HepG2 (cell line): Measurements from ENCODE around the gene SNX24. TPM values are rescaled to one million over a fixed set of nuclear protein-coding genes. Genes with fewer than 3 reads are reported as not detected.

Experiments used
- AGO2 ChIP-seq: fragments of 200-400 bp; formaldehyde crosslinking; optimal IDR thresholded peaks from 2 replicates; pipeline ENCODE3; 2017; ENCODE audit warnings: mild to moderate bottlenecking, low read depth, low read length, moderate library complexity
- CCDC6 ChIP-seq: sonication (generic); formaldehyde crosslinking; IDR thresholded peaks from 2 replicates; pipeline ENCODE4 v1.8.1; 2022; ENCODE audit warnings: mild to moderate bottlenecking, missing genetic modification reagents, moderate library complexity
- FOXA1 ChIP-seq, 2 experiments: fragments of 450-650 bp in 1 of 2; sonication (generic) in 1 of 2; formaldehyde crosslinking in 1 of 2; IDR thresholded peaks; 2 replicates each; pipeline versions ENCODE4 v1.4.0 to v1.6.1; 2016 to 2020; ENCODE audit warnings: missing genetic modification reagents in 1 of 2
- MAFK ChIP-seq, 2 experiments: IDR thresholded peaks in 1 of 2; conservative IDR thresholded peaks in 1 of 2; 2 replicates each; pipeline ENCODE4 v1.6.1; 2011; ENCODE audit warnings: improper control_type of control experiment in 2 of 2, low read length in 2 of 2
- MTA1 ChIP-seq: sonication (generic); formaldehyde crosslinking; IDR thresholded peaks from 2 replicates; pipeline ENCODE4 v1.4.0; 2020; ENCODE audit warnings: missing genetic modification reagents, mild to moderate bottlenecking, borderline replicate concordance
- PHF21A ChIP-seq: sonication (generic); formaldehyde crosslinking; IDR thresholded peaks from 2 replicates; pipeline ENCODE4 v1.5.0; 2020; ENCODE audit warnings: mild to moderate bottlenecking, missing genetic modification reagents
- POLR2AphosphoS2 ChIP-seq: IDR thresholded peaks from 2 replicates; pipeline ENCODE4 v1.6.1; 2011; ENCODE audit warnings: low read depth, low read length, improper control_type of control experiment
- PRPF4 ChIP-seq: fragments of 200-400 bp; formaldehyde crosslinking; IDR thresholded peaks from 2 replicates; pipeline ENCODE4 v1.6.1; 2016; ENCODE audit warnings: low read length, low read depth; ENCODE audit not compliant: poor library complexity, severe bottlenecking
- SP2 ChIP-seq: sonication (generic); formaldehyde crosslinking; IDR thresholded peaks from 2 replicates; pipeline ENCODE4 v1.5.1; 2020; ENCODE audit warnings: mild to moderate bottlenecking, missing genetic modification reagents
- SPEN ChIP-seq: sonication (generic); formaldehyde crosslinking; IDR thresholded peaks from 2 replicates; pipeline ENCODE4 v1.5.1; 2020; ENCODE audit warnings: low read depth, mild to moderate bottlenecking, missing genetic modification reagents
- STAT5B ChIP-seq: sonication (generic); formaldehyde crosslinking; IDR thresholded peaks from 2 replicates; pipeline ENCODE4 v1.4.0; 2020; ENCODE audit warnings: missing genetic modification reagents
- TBX2 ChIP-seq: sonication (generic); formaldehyde crosslinking; IDR thresholded peaks from 2 replicates; pipeline ENCODE4 v1.5.0; 2020; ENCODE audit warnings: missing genetic modification reagents, mild to moderate bottlenecking, borderline replicate concordance
- TEAD2 ChIP-seq: sonication (generic); formaldehyde crosslinking; IDR thresholded peaks from 2 replicates; pipeline ENCODE4 v1.9.0; 2021; ENCODE audit warnings: missing genetic modification reagents
- ZBTB42 ChIP-seq: sonication (generic); formaldehyde crosslinking; IDR thresholded peaks from 2 replicates; pipeline ENCODE4 v1.5.0; 2020; ENCODE audit warnings: mild to moderate bottlenecking, missing genetic modification reagents
- ZFP41 ChIP-seq: sonication (generic); formaldehyde crosslinking; IDR thresholded peaks from 2 replicates; pipeline ENCODE4 v1.4.0; 2020; ENCODE audit warnings: mild to moderate bottlenecking, missing genetic modification reagents, borderline replicate concordance
- ZNF460 ChIP-seq: sonication (generic); formaldehyde crosslinking; IDR thresholded peaks from 2 replicates; pipeline ENCODE4 v1.5.1; 2020; ENCODE audit warnings: missing genetic modification reagents, mild to moderate bottlenecking, borderline replicate concordance
- ZNF615 ChIP-seq: sonication (generic); formaldehyde crosslinking; IDR thresholded peaks from 2 replicates; pipeline ENCODE4 v1.5.0; 2020; ENCODE audit warnings: mild to moderate bottlenecking, missing genetic modification reagents, borderline replicate concordance
- ZNF672 ChIP-seq: sonication (generic); formaldehyde crosslinking; IDR thresholded peaks from 2 replicates; pipeline ENCODE4 v1.8.1; 2022; ENCODE audit warnings: missing genetic modification reagents
- ZNF703 ChIP-seq: sonication (generic); formaldehyde crosslinking; IDR thresholded peaks from 2 replicates; pipeline ENCODE4 v1.5.1; 2020; ENCODE audit warnings: missing genetic modification reagents, mild to moderate bottlenecking, moderate library complexity, borderline replicate concordance
- ZNF781 ChIP-seq: sonication (generic); formaldehyde crosslinking; IDR thresholded peaks from 2 replicates; pipeline ENCODE4 v1.5.1; 2020; ENCODE audit warnings: borderline replicate concordance, mild to moderate bottlenecking, missing genetic modification reagents; ENCODE audit errors: not compliant biosample characterization
- polyA plus RNA-seq, 8 experiments: library from polyadenylated mRNA; depleted of rRNA in 3 of 8; stranded (reverse) in 7 of 8; unstranded in 1 of 8; fragments of >200 nt; fragmentation: Illumina TruSeq in 4 of 8; extraction: Trizol in 4 of 8; gene quantifications; 2 replicates each; pipeline versions ENCODE4 v1.2.1 to v1.2.3, GENCODE V29; 2011 to 2016; ENCODE audit warnings: low read depth in 4 of 8, missing spikeins in 1 of 8, mixed read lengths in 1 of 8; ENCODE audit not compliant: insufficient read depth in 1 of 8
- total RNA-seq, 5 experiments: library from RNA; depleted of rRNA; stranded (reverse); fragments of >200 nt; fragmentation: Illumina TruSeq; extraction: Trizol; gene quantifications; 2 replicates each; pipeline ENCODE4 v1.2.3, GENCODE V29; 2016; ENCODE audit warnings: low read depth in 1 of 5
- TF ChIP-seq, protein P1 (sequence below): sonication (generic); formaldehyde crosslinking; IDR thresholded peaks from 2 replicates; pipeline ENCODE4 v1.8.1; 2023; ENCODE audit warnings: mild to moderate bottlenecking, missing genetic modification reagents
- TF ChIP-seq, protein P2 (sequence below): sonication (generic); formaldehyde crosslinking; IDR thresholded peaks from 2 replicates; pipeline ENCODE4 v1.5.0; 2020; ENCODE audit warnings: mild to moderate bottlenecking, low read depth, missing genetic modification reagents, borderline replicate concordance
- TF ChIP-seq, protein P3 (sequence below): IDR thresholded peaks from 2 replicates; pipeline ENCODE4 v1.6.1; 2016; ENCODE audit warnings: missing genetic modification reagents, missing compliant biosample characterization
- TF ChIP-seq, protein P4 (sequence below): sonication (generic); formaldehyde crosslinking; IDR thresholded peaks from 2 replicates; pipeline ENCODE4; 2020; ENCODE audit warnings: missing genetic modification reagents, mild to moderate bottlenecking, borderline replicate concordance
- TF ChIP-seq, protein P5 (sequence below): IDR thresholded peaks from 2 replicates; pipeline ENCODE4 v1.6.1; 2012; ENCODE audit warnings: inconsistent platforms
- TF ChIP-seq, protein P6 (sequence below): sonication (generic); formaldehyde crosslinking; IDR thresholded peaks from 2 replicates; pipeline ENCODE4 v1.4.0; 2020; ENCODE audit warnings: mild to moderate bottlenecking, missing genetic modification reagents

The SNX24 gene
- total and polyA plus RNA-seq, 2 of the 13 experiments (the other 11 are each of a cell fraction or from before 2014, with no cell fraction given): 7.2 to 23.7 TPM

DNA sequence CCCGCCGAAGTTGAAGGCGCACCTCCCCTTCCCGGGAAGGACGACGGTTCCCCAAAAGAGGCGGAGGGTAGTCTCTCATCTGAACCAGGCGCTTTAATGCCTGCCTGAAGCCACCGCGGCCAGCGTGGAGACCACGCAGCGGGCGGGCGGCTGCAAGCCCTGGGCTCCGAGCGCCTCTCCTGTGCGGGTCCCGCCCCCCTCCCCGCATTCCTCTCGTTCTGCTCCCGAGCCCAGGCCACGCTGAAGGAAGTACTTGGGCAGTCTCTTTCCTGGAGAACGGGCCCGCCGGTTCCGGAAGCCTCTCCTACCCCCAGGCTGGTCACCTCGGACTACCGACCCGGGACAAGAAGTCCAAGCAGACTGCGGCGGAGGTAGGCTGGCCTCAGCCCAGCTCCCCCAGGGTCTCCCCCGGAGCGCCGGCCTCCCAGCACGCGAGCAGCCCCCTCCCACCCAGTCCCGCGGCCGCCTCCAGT lies 190.5 kb downstream of the SNX24 start (continued):
- TF ChIP-seq ZNF703: peak; percentile 36; the same call in 1 of the 2 replicates
- TF ChIP-seq PHF21A (CRISPR knock-in tag): no peak
- TF ChIP-seq ZNF672 (CRISPR knock-in tag): no peak
- TF ChIP-seq, protein P1, sequence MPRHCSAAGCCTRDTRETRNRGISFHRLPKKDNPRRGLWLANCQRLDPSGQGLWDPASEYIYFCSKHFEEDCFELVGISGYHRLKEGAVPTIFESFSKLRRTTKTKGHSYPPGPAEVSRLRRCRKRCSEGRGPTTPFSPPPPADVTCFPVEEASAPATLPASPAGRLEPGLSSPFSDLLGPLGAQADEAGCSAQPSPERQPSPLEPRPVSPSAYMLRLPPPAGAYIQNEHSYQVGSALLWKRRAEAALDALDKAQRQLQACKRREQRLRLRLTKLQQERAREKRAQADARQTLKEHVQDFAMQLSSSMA (CRISPR knock-in tag): no peak
- TF ChIP-seq ZNF460 (CRISPR knock-in tag): no peak
- TF ChIP-seq AGO2: peak; percentile 42
- no peak for TF ChIP-seq STAT5B (CRISPR knock-in tag)
- TF ChIP-seq, protein P2, sequence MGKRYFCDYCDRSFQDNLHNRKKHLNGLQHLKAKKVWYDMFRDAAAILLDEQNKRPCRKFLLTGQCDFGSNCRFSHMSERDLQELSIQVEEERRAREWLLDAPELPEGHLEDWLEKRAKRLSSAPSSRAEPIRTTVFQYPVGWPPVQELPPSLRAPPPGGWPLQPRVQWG (CRISPR knock-in tag): no peak
- TF ChIP-seq, protein P3, sequence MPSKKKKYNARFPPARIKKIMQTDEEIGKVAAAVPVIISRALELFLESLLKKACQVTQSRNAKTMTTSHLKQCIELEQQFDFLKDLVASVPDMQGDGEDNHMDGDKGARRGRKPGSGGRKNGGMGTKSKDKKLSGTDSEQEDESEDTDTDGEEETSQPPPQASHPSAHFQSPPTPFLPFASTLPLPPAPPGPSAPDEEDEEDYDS (CRISPR knock-in tag): no peak
- no peak for TF ChIP-seq SP2 (CRISPR knock-in tag)
- no peak for TF ChIP-seq TBX2
- TF ChIP-seq, protein P4, sequence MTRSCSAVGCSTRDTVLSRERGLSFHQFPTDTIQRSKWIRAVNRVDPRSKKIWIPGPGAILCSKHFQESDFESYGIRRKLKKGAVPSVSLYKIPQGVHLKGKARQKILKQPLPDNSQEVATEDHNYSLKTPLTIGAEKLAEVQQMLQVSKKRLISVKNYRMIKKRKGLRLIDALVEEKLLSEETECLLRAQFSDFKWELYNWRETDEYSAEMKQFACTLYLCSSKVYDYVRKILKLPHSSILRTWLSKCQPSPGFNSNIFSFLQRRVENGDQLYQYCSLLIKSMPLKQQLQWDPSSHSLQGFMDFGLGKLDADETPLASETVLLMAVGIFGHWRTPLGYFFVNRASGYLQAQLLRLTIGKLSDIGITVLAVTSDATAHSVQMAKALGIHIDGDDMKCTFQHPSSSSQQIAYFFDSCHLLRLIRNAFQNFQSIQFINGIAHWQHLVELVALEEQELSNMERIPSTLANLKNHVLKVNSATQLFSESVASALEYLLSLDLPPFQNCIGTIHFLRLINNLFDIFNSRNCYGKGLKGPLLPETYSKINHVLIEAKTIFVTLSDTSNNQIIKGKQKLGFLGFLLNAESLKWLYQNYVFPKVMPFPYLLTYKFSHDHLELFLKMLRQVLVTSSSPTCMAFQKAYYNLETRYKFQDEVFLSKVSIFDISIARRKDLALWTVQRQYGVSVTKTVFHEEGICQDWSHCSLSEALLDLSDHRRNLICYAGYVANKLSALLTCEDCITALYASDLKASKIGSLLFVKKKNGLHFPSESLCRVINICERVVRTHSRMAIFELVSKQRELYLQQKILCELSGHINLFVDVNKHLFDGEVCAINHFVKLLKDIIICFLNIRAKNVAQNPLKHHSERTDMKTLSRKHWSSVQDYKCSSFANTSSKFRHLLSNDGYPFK (CRISPR knock-in tag): 0 out of 2 replicates have a peak, but pooled peaks have one; percentile 42
- peak; percentile 63 for TF ChIP-seq ZNF781 (CRISPR knock-in tag)
- TF ChIP-seq POLR2AphosphoS2: no peak
- no peak for TF ChIP-seq ZNF615 (CRISPR knock-in tag)
- TF ChIP-seq FOXA1 (IDR thresholded peaks at IDR 0.05): no peak
- no peak for TF ChIP-seq FOXA1 (CRISPR knock-in tag; IDR thresholded peaks at IDR 0.05)
- no peak for TF ChIP-seq ZFP41 (CRISPR knock-in tag)
- TF ChIP-seq, protein P5, sequence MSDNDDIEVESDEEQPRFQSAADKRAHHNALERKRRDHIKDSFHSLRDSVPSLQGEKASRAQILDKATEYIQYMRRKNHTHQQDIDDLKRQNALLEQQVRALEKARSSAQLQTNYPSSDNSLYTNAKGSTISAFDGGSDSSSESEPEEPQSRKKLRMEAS: peak; percentile 2; the same call in 1 of the 2 replicates
- 0 out of 2 replicates have a peak, but pooled peaks have one; percentile 2 for TF ChIP-seq SPEN (CRISPR knock-in tag)
- TF ChIP-seq MTA1: no peak
- TF ChIP-seq, protein P6, sequence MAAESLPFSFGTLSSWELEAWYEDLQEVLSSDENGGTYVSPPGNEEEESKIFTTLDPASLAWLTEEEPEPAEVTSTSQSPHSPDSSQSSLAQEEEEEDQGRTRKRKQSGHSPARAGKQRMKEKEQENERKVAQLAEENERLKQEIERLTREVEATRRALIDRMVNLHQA (CRISPR knock-in tag): no peak
- 0 out of 2 replicates have a peak, but pooled peaks have one; percentile 13 for TF ChIP-seq CCDC6 (CRISPR knock-in tag)
- no peak for TF ChIP-seq TEAD2 (CRISPR knock-in tag)
- TF ChIP-seq PRPF4: no peak
- no peak for TF ChIP-seq ZBTB42 (CRISPR knock-in tag)
- TF ChIP-seq MAFK (conservative IDR thresholded peaks at IDR 0.05 in 1 of 2, IDR thresholded peaks at IDR 0.05 in 1 of 2; ENCODE audit: low read length in 2 of 2): no peak
